Amniotic stem cell (primary cell): ENCODE results near the gene COL4A2.

ENCODE experiments used
- DNase-seq: peaks from one replicate; lab custom pipeline; 2025; lab: John Stamatoyannopoulos, UW

The COL4A2 gene

GRCh38 chr13:110306960-110307766, at the start of gene COL4A2, which contains the start of gene COL4A1:
Gene COL4A2 (plus strand): TSS chr13:110307284. CDS start chr13:110307904, 620 bp downstream.
Gene COL4A1 (minus strand): TSS chr13:110307157. CDS start chr13:110307027, 130 bp downstream.
- peak; percentile 48 for DNase-seq

- no peak for DNase-seq
Measured at GRCh38 chr13:110257408-110257807, 49.7 kb upstream of the COL4A2 start.

DNA sequence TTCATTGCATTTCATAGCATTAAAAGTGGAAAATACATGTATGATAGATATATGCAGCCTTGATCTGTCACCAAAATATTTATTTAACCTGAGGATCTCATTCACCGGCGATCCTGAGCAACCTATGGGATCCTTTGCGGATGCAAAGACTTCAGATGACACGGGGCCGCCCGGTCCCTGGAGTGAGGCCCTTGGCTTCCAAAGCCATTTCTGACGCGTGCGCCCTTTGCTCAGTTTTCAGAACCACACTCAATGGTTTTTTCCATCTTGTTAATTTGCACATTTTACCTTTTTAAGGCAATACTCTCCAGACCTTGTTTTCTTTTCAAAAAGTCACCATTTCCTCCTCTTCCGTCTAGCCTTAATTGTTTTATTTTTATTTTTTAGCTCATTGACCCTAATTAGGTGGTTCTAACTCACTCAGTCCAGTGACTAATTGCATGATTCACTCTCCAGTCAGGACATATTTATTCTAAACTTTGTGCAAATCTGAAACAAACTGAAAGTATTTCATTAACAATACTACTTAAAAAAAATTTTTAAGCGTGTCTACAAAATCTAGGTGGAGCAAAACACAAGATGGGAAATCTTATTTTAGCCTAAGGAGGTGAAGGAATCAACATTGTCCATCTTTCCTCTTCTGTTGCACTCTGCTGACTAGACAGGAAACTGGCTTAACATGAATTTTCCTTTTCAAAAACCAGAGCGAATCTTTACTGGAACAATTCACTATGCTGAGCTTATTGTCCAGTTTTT, 48.0 kb upstream of the COL4A2 start:
- DNase-seq = no peak

DNA sequence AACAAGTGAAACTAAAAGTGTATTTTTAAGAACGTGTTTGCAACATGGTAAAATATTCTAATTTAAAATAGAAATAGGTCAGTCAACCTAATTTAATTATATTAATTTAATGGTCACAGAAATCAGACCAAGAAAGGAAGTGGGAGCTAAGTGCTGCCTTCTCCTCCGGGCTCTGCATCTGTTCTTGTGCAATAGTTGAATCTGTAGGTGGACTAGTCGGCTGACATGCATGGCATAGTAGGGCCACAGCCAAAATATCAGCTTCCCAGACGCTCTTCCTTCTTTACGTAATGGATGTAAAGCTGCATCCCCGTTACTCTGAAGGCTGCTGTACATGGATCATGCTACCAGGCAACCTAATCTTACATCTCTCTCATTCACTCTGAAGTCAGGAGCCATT, 47.4 kb upstream of the COL4A2 start:
- no peak for DNase-seq

DNA sequence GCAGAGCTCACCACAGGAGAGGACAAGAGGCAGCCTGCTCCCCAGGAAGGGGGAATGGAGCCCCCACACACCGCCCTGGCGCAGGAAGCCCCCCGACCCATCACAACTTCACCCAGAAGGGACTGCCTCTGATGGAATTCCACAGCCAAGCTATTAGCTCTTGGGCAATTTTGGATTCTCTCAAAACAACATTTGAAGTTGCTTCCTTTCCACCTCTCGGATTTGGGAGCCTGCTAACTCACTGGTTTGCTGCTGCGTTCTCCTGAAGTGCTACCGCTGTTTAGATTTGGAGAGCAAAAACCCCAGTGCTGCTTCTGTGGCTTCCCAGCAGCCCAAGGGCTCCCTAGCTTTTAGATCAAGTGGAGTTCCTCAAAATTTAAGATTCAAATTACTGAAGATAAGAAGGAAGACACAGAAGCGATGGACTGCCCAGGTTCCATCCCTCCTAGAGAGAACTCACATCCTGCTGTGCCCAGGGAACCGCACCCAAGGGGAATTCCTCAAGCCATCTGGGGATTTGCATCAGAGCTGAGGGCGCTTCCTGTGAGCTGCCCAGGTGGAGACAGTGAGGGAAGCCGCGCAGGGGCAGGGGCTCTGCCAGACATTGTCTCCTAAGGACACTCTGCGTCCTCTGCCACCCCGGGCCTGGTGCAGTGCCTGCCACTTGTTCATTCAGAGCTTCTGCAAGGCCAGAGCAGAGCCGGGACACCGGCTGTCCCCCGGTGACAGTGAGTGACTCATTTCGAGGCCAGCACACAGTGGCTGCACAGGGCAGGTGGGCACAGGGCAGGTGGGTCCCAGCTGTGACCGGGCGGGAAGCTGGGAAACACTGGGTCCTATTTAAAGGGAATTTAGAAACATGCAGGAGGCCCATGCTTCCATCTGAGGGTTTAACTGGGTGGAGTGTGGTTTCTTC, 45.7 kb upstream of the COL4A2 start:
- DNase-seq = no peak

DNA sequence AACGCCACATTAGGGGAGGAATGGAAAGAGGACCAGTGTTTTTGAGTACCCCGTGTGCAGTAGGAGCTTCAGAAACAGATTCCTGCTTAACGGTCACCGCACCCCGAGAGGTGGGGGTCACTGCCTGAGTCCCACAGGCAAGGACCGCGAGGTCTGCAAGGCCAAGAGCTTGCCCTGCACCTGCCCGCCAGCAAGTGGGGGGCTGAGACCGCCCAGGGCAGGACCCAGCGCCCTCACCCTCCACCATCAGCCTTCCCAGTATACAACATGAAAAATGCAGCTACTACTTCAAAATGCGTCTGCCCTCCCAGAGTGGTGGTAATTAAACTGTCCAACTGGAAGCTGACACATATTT, 45.0 kb upstream of the COL4A2 start:
- no peak for DNase-seq

DNA sequence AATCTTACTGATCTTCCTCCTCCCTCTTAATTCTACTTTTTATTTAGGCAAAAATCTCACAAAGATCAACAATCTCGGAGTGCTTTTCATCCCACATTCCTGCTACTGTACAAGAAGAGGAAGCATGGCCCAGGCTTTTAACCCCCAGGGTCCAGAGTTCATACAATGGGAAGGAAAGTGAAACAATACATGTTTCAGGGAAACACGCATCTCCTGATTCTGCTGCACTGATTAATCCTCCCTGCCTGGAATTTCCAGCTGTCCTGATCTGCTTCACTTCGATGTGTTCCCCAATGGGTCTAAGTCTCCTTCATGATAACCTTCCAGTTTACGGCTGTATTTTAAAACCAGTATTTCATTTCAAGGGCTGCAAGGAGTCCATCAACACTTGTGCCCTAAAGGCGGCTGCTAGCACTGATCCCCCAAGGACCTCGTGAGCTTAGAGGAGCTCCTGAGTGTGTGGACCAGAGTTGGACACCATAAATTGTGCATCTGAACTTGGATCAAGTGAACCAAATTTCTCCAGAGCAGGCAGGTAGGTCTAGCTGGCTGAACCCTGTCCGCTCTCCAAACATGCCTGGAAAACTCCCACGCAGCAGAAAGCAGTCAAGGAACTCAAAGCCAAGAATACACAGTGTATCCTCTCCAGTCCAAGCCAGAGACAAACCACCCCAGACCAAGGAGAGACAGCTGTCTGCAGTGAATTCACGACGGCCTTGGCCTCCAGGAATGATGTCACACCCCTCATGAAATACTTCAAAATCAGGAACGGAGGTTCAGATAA, 44.4 kb upstream of the COL4A2 start:
- no peak for DNase-seq

DNA sequence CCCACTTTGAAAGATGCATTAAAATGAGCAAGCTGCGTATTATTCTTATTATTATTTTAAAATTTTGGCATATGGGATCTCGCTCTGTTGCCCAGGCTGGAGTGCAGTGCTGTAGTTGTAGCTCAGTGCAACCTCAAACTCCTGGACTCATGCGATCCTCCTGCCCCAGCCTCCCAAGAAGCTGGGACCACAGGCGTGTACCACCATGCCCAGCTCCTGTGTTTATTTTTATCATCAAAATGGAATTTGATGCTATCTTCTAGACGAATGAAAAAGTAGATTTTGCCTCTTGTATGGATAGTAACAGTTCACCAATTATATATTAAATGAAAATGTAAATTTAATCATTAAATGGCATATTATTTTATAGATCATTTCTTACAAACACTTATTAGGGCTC, 43.7 kb upstream of the COL4A2 start:
- no peak for DNase-seq

DNA sequence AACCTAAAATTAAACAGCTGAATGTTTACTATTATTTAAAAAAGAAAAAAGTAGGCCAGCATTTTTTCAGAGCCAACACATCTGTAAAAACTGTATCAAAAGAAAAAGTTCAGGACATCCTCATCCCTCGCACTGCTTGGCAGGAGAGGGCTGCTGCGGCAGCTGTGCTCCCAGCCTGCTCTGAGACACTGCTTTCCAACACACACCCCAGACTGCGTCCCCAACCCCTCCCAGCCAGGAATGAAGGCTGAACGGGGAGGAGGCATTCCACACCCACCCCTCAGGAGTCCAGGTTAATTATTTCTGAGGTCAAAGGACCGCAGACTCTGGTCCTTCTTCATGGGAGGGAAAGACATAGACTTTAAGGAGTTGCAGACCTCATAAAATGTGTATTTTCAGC, 43.2 kb upstream of the COL4A2 start:
- DNase-seq = no peak

DNA sequence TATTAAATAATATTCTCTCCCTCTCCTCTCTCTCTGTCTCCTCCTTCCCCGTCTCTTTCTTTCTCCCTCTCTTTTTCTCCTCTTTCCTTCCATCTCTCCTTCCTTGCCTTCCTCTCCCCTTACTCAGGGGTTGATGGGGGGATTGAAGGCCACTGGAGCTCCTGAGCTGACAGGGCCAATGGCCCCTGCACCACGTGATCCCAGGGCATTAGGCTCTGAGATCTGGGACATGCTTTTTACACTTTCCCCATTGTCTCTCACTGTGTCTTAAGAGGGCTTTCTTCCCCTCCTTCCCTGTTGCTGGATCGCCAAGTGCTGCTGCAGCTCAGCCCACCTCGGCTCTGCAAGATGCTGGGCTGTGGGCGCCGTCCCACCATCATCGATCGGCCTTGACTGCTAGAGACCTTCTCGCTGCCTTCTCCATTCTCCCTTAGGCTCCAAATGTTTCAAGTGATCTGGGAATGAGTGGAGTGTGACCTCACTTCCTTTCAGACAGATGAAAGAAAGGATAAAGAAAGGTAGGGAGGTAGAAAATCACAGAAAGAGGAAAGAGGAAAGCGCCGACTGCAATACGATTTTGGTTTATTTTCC, 42.3 kb upstream of the COL4A2 start:
- DNase-seq = no peak

GRCh38 chr13:110265341-110265681, 41.8 kb upstream of the COL4A2 start:
- no peak for DNase-seq

DNA sequence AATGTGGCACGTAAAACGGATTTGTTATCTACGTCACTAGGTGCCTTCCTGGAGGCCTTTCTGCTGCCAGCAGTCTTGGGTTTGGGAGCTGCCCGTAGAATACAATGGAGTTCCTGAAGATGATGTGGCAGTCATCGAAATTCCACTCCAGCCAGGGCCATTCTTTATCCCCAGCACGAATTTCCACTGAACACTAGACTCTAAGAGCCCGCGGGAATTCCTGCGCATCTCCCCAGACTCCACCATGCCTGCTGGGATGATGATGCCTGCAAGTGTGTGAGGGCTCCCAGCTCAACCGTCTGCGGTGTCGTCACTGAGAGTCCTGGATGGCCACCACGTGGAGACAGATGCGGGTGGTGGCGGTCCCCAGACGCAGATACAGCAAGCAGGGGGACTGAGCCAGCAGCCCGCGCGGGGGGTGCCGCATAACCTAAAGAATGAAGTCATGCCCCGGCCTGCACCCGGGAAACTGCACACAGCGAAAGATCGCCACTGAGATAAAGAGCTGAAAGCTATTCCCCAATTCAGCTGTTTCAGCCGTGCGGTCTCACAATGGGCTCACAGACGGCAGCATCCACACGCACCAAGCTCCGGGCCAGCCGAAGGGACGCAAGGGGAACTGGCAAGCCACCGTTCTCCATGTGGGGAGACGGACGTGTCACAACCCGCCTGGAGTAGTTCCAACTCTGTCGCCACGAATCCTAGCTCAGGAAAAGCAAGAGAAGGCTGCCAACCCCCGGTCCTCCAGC, 41.2 kb upstream of the COL4A2 start:
- no peak for DNase-seq

DNA sequence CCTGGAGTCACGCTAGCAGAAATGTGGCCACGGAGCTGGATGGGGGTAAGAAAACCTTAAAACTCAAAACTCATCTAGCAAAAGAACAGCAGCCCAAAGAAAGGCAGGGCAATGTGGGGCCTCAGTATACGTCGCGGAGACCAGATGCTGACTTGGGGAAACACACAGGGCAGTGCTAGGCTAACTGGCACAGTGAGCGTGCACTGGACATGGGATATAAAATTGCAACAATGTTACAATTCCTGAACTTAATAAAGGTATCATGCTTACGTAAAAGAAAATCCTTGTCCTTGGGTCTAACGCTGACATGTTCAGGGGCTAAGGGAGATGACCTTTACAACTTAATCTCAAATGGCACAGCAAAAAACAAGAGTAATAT, 40.7 kb upstream of the COL4A2 start:
- DNase-seq = no peak

GRCh38 chr13:110266983-110267382, 40.1 kb upstream of the COL4A2 start:
- DNase-seq = no peak

- no peak for DNase-seq
Measured at GRCh38 chr13:110268061-110268460, 39.0 kb upstream of the COL4A2 start.

DNA sequence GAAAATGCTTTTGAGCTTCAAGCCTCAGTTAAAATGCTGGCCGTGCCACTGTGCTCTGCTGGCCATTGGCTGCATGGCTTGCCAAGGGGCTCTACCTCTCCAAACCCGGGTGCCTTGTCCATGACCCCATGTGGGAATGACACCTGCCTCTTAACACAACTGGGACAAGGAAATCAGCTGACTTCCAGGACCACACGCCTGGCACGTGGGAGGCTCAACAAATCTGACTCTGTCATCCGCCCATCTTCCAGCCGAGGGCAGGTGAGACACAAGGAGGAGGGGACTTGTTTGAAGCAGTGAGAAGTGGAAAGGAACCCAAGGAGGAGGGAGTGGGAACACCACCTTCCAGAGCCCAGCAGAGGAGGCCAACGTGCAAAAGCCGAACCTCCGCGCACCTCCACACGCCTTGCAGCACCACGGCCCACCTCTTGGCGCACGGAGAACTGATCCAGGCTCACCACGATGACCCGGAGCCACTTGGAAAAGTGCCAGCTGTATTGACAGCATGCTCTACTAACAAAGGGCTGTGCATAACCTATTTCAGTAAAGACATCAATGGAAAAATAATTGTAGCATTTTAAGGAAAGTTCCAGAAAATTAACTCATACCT, 38.4 kb upstream of the COL4A2 start:
- DNase-seq = no peak

- DNase-seq = no peak
Measured at GRCh38 chr13:110269509-110270185, 37.4 kb upstream of the COL4A2 start.

- no peak for DNase-seq
Measured at GRCh38 chr13:110270507-110270906, 36.6 kb upstream of the COL4A2 start.

DNA sequence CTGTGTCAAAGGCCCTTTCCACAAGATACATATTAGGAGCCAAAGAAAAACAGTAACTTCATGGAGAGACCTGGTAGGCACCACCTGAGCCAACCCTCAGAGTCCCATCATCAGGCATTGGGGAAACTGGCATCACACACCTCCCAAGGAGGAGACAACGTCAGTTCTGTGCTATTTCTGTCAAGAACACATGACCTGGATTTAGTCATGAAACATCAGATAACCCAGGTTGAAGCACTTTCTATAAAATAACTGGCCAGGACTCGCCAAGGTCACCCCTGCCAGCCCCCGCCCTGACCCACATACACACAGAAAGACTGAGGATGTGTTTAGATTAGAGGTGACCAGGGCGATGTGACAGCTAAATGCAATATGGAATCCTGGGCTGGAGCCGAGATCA, 35.8 kb upstream of the COL4A2 start:
- no peak for DNase-seq

DNA sequence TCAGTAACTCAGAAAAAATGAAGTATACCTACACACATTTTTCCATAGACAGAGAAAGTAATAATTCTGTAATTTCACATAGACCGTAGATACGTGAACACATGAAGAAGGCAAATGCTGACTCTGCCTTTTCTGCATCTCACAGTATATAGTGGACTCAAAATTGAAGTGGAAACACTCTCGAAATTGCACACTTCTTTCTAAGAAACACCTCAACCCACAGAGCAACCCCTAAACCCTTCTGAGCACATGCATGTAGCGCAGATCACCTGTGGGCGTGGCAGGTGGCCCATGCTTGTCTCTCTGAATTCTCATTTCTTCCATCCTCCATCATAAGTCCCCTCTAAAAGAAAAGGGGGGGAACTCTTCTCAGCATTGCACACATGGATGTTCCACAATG, 34.9 kb upstream of the COL4A2 start:
- no peak for DNase-seq
